NCI-H1930 (cell line): ENCODE results near the gene PRG3.

Source experiments
- DNase-seq, 2 experiments: peaks; one replicate each; lab custom pipeline; 2025; lab: John Stamatoyannopoulos, UW

PRG3 gene

DNA sequence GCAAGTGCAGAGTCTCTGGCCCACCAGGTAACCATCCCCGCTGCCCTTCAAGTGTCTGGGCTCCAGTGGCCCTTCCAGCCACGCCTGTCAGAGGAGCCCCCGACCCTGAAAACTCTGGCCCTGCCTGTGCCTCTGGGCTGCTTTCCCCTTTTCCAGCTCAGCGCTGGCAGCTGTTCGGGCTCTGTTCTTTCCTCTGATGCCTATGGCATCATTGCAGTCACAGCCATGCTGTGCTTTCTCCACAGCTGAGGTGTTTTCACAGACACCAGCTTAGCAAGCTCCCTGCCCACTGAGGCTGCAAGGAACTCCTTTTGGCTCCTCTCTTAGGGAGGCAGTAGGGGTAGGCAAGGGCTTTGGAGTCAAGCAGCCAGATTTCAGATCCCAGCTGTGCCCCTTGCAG lies 21.6 kb downstream of the PRG3 start:
- DNase-seq = no peak

DNA sequence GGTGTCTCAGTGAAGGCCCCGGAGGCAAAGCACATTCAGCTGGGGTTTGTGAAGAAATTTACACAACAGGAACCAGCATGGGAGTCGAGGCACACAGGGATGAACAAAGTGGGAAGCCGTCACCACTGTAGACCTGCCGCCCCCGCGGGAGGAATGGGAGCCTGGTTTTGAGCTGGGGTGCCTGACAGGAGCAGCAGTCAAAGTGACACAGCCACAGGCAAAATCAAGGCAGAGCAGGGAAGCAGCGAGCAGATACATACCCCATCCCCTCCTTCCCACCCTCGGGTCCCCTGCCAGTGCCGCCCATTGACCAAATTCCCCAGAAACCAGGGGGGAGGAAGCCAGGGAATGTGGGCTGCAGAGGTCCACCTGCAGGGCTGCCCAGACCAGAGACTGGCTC lies 22.0 kb downstream of the PRG3 start:
- DNase-seq = no peak

DNA sequence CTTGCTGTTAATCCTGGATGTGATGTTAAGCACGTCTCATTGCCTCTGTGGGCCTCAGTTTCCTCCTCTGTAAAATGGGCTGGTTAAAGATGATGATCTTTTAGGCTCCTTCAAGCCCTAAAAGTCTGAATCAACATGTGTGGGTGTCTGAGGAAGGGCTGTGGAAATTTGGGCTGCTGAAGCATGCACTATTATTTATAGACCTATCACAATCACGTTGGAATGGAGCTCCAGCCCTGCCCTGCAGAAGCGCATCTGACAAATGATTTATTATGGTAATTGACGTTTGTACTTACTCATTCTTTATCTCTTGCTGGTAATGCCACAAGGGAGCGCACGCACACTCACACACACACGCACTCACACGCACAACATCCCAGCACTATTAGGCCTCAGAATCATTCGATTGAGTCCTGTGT lies 22.4 kb downstream of the PRG3 start:
- DNase-seq = no peak

DNA sequence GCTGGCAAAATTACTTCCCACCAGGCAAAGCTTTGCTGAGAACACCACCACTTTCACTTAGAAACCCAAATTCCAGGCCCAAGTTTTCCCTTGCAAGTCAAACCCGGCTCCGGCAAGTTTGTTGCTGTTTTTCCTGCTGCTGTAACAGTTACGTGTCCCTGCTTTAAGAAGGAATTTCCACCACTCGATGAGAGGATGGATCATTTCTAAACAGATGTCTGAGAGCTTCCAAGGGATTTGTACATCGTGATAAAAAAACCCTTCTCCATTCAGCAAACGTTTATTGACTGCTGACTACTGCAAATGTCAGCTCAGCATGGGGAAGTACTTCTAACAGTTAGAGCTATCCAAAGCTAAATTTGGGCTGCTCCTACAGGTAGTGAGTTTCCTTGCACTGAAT lies 23.1 kb downstream of the PRG3 start:
- no peak for DNase-seq

DNA sequence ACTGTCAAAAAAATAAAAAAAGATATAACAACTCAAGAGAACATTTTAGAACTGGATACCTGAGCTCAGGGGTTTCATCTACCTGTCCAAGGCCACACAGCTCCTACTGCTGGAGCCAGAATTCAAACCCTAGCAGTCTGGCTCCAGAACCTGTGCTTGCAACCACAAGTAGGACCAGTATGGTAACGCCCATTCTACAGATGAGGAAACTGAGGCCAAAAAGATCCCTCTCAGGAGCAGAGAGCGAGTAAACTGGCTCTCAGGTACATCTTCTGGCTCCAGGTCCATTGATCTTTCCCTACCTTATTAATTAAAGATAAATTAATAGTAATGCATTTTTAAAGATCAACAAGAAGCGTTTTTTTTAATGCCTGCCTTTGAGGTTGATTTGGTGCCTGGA lies 23.6 kb downstream of the PRG3 start:
- DNase-seq = no peak

DNA sequence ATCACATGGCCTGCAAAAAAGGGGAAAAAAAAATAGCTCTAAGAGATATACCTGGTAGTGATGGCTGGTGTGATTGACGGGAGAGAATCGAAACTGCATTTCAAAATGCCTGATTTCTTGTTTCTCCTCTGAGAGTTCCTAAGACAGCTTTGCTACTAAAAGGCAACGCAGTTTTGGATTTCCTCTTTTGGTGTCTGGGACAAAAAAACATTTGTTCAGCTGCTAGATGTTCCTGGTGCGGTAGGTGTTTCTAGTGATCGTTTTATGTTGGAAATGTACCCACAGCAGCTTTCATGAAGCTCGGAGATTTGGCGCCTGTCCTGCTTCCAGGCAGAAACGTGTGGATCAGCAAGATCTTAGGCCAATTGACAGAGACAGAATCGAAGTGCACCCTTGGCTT lies 24.7 kb downstream of the PRG3 start:
- no peak for DNase-seq

DNA sequence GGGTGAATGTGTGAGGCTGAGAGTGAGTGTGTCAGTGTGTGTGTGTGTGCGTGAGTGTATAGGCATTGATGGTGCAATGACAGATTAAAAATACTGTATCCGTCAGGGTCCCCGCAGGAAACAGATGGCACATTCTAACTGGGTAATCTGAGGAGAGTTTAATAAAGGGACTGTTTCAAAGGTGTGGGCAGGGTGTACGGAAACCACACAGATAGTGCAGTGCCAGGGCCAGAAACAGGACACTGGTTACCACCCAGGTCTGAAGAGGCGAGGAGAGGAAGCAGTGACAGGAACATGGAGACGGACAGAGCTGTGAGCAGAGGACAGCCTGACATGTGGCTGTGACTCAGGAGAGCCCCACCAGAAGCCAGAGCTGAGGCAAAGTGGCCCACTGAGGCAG lies 26.3 kb downstream of the PRG3 start:
- no peak for DNase-seq

DNA sequence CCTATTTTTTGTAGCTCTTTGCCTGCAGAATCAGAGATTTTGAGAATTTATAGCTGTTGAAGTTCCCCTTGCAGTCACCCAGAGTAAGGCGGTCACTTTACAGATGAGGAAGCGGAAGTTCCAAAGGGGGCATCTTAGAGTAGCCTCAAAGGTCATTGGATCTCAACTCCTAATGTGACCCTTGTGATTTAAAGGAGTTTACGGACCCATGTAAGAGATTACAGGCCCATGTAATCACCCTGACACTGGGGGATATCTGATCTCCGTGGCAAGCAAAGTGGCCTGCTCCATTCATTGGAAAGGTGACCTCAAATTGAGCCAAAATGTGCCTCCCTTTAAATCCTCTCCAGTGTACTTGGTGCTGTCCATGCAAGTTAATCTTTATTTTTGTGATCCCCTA lies 27.1 kb downstream of the PRG3 start:
- DNase-seq = no peak

DNA sequence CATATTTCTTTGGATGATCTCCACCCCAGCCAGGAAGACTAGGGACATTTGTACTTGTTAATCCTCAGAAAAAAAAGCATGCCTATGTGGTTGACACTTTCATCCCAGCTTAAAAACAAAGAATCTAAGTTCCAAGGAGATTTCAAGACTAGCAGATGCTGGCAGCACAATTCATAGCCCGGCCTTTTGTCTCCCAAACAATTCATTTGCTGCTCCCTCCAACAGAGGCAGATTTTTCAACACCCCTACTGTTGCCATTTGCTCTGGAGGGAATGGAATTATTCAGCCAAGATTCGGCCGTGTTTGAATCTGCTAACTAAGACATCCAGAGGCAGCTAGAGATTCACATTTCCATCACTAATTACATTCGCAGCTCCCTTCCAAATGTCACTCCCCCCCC lies 27.5 kb downstream of the PRG3 start:
- DNase-seq = no peak

DNA sequence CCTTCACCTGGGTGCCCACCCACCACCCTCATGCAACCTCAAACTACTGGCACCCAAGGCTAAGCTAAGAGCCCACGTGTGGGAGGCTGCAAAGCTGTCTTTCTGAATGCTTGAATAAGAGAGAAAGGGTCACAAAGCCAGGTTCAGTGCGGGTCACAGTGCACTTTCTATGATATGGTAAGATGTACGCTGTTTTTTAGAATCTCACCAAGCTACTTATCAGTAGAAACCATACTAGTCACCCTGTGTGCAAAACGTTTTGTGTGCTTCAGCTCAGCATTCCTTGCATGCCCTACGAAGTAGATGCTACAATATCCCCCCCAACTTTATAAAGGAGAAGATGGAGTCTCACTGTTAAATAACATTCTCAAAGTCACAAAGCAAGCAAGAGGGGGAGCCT lies 27.9 kb downstream of the PRG3 start:
- DNase-seq = no peak

DNA sequence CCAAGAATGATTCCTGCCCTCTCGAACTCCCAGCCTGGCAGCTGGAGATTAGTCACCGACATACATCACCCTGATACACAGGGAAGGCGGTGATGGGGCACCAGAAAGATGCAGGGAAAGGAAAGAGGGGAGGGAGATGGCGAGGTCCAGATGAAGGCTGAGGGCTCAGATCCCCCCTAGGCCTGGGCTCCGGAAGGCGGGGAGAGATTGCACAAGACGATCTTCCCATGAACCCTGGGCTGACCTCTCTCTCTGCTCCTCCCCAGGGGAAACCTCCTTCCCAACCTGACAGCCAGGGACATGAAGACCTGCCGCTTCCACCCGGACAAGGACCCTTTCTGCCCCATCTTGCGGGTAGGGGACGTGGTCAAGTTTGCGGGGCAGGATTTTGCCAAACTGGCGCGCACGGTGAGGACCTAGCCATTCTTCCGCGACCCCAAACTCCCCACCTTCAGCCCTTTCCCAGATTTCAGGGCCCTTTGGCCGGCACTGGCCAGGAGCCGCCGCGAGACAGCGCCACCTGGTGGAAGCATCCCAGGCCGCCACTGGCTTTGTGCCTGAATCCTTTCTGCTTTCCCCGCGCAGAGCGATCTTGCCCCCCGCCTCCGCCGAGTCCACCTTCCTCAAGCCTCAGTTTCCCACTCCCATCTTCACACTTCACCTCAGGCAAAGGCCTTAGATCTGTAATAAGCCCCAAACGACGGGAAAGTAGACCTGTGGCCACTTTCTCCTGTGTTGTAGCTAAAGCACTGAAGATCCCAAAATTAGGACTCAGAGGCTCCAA lies 31.3 kb downstream of the PRG3 start:
- peak; percentile 11 to 56 for DNase-seq

DNA sequence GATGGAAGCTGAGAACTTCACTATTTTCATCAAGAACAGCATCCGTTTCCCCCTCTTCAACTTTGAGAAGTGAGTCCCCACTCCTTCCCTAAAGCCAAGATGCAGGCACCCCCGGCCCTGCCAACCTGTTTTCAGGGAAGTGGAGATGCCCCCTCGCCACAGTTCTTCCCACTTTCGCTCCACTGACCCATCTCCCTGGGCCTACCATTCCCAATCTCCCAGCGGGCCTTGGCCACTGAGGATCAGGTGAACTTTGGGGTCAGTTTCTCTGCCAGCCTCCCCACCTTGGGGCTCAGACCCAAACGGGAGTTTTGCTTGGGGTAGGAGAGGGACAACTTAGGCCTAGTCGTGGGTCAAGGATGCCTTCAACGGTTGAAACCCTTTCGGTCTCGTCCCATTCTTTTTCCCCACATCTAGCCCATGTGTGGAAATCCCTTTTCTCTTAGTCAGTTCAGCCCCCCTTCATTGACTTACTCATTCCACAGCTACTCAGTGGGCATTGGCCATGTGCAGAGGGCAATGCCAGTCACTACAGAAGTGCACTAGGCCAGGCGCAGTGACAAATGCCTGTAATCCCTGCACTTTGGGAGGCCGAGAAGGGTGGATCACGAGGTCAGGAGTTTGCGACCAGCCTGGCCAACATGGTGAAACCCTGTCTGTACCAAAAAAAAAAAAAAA lies 32.2 kb downstream of the PRG3 start:
- no peak for DNase-seq

DNA sequence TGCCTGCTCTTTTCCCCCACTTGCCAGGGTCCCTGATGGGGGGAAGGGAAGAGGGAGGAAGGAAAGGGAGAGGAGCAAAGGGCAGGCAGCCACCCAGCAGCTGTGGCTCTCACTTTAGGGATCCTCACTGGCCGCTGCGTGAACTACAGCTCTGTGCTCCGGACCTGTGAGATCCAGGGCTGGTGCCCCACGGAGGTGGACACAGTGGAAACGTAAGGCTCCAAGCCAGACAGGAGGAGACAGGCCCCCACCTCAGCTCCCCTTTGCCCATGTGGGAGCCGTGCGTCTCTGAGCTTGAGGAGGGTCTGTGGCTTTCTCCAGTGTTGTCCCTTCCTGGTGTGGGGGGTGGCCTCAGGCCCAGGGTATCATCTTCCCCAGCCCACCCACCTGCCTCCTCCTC lies 32.9 kb downstream of the PRG3 start:
- DNase-seq = no peak

DNA sequence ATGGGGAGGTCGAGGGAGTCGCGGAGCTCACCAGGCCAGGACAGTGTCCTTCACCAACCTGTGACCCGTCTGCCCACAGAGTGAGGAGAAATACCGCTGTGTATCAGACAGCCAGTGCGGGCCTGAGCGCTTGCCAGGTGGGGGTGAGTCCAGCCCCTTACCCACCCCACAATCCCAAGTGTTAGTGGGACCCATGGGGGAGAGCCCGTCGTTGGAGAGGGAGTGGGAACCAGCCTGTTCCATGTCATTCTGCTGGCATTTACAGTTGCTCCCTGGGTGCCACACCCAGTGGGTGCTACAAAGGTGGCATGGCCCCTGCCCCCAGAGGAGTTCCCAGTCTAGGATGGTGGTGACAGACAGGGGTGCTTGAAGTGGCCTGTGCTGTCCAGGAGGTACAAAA lies 33.6 kb downstream of the PRG3 start:
- DNase-seq = no peak

DNA sequence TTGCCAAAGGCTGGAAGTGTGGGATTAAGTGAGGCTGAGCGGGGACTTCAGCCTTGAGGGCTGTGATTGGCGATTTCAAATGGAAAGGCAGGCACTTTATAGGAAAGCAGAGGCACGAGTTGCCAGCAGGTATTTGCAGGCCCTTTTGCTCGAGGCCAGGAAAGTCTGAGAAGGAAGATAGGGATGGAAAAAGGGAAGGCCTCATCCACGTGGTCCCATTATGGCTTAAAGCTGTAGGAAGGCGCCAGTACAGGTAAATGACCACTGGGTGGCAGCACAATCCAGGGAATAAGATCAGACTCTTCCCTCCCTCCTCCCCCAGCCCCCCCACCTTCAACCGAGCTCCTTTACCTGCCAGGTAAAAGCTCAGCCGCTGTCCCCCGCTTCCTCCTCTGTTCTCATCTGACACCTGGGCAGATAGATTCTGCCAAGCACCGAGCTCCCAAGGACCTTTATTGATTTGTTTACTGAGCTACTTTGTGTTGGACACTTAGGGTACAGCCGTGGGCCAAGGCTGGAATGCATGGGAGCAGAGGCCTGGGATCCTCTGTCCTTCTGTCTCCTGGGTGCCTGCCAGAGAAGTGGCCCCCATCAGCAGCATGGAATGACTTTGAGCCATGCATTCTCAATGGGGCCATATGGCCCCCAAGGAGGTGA lies 35.3 kb downstream of the PRG3 start:
- peak; percentile 52 to 56 for DNase-seq

DNA sequence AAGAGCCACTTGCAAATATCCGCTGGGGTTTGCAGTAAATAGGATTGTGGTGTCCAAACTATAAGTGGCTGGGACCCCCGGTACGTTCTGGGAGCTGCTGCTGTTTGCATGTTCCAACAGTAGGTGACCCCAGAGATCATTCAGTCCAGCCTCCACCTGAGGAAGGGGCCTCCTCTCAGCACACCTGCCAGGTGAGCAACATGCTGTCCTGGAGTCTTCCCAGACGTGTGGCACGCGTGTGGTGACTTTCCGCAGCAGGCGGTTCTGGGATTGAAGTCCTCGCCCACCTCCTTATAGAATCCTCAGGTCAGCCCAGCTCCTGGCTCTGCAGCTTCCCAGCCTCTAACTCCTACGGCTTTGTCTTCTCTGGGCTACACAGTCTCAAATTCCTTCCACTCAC lies 36.1 kb downstream of the PRG3 start:
- no peak for DNase-seq

DNA sequence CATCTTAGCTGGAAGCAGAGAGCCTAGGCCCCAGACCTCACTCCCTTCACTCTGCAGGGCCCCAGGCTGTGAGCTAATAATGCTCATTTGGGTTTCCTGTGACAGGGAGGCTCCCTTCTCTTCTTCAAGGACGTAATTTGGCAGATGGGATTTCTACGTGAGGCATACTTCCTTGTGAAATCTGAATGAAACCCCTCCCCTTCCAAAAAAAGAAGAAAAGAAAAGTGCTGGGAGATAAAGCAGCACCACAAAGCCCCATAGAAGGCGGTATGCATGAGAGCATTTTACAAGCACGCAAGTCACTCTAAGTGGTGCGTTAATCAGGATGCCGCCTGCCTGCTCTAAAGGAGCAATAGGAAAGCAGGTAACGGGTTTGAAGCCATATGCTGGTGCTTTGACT lies 37.1 kb downstream of the PRG3 start:
- no peak for DNase-seq

DNA sequence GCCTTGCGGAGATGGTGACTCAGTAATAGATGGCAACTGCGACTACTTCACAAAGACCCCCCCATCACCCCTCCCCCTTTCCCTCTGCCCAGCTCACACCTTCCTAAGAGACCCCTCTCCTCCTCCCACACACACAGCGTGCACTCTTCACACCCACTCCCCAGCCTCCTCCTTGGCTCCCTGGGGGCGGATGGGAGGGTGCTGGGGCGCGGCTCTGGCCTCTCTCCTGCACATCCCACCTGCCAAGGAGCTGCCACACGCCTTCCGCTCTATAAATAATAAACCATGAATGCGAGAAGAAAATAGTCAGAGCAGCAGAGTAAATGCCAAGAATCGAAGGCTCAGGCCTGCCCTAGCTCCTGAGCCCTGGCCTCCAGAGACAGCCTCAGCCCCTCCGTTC lies 38.2 kb downstream of the PRG3 start:
- DNase-seq = no peak

DNA sequence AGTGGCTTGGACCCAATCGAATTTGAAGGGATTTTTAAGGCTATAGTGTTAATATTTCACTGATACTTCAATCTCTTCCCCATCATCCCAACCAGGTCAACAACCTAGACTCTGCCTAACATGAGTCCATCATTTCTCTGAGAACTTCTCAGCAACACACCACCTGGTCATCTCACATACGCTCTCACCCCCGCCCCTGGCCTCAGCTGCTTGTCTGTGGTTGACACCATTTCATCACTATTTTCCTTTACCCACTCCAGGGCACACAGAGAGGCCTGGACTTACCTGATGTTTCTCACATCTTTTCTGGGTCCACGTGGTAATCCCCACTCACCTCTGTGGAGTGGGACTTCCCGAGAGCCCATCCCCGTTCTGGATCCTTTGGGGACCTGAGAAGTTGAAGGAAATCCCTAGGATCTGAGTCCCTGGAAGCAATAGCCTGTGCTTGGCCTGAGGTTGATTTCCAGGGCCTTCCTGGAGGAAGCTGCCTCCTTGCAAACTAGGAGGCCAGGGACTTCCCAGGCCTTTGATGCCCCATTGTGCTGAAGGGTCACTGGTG lies 39.6 kb downstream of the PRG3 start:
- DNase-seq = no peak

DNA sequence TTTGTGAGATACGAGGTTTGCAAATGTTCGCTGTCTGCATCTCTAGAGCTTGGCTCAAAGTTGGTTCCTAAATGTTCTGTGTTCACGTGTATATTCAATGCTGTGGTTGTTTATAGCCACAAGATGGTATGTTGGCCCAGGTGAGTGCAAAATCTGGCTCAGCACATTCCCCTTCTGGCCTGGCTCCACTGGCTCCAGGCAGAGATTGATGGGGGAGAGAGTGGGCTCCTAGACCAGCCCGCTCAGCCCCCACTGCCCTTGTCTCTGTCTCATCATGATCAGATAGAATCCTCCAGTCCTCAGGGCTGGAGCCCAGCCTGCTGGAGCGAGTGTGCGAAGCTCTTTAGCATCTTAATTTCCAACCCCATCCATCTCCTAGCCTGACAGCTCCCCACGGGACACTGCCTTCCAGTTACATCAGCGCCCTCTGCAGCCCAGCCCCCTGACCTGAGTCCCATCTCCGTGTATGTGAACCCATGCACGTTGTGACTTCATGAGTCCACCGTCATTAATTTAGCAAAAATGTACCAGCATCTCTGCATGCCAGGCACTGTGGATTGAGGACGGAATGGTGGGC lies 40.8 kb downstream of the PRG3 start:
- peak in 1 of 2 experiments; percentile 33 for DNase-seq

DNA sequence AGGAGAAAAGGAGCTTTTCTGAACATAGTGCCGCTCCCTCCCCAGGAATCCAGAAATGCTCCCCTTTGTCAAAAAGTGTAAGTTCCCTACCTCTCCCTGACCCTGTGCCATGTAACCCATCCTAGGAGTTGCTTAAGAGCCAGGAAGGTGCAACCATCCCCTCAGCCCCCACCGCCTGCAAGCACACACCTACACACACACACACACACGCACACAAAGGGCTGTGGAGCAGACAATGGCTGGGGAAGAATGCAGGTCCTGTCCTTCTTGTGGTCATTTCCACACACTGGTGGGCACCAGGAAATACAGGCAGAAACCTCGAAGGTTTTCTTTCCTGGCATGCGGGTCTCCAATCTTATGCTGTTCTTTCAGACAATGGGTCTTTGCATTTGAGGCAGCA lies 41.6 kb downstream of the PRG3 start:
- no peak for DNase-seq

DNA sequence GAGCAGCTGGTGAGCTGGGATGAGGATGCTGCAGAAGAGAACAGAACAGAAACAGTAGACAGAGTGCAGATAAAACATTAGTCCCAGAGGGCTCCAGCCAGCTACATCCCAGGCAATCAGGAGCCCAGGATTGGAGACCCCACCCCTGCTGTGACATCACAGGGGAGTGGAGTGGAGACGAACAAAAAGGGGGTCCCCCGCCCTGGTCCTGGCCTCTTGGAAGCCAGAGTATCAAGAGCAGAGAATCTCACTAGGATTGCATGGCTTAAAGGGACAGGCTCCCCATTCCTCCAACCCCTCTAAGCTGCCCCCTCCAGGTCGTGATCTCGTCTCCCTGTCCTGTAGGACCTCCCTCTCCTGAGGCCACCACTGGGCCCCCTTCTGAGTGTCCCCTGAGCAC lies 42.8 kb downstream of the PRG3 start, which contains the start of gene P2RX3:
Gene P2RX3, plus strand, starts transcription at position 211 of the 400 bp plus-strand sequence. CDS start 199 bp downstream, outside the sequence.
- DNase-seq = no peak
